OCI-M2 (cell line): ENCODE measurements around the gene ADI1.

Experiments used
- DNase-seq: peaks from one replicate; lab custom pipeline; 2025; ENCODE audit not compliant: unreplicated experiment; lab: John Stamatoyannopoulos, UW

The ADI1 gene

DNA sequence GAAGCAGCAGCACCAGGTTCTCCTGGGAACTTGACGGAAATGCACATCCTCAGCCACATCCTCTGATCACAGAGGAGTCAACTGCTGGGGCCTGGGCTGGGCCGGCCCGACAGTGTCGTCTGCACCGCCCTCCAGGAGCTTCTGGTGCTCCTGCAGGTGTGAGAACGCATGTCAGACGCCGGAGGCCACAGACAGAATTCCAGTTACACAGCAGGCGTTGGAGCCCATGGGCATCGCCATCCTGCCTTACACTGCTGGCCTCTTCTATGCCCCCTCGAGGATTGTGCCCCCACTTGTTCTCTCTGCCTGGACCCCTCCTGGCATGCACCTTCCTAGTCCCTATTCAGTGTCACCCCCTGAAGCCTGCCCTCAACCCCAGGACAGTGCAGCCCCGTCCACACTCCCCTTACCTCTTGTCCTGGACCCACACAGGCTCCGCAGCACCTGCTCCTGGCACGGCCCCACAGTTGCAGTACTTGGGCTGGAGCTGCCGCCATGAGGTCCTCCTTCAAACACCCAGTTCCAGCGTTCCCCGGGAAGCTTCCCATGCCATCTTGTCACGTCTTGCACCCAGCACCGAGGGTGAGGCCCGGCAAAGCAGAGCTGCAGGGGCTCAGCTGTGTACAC, 37.5 kb downstream of the ADI1 start:
- DNase-seq, result no peak

DNA sequence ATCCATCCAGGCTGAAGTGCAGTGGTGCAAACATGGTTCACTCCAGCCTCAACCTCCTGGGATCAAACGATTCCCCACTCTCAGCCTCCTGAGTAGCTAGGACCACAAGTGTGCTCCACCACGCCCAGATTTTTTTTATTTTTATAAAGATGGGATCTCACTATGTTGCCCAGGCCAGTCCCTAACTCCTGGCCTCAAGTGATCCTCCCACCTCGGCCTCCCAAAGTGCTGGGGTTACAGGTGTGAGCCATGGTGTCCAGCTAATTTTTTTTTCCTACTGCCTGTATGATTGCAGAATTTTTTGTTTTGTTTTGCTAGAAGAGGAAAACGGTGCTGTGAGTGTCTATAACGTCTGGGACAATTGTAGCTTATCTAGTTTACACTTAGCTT, 38.3 kb downstream of the ADI1 start:
- no peak for DNase-seq

DNA sequence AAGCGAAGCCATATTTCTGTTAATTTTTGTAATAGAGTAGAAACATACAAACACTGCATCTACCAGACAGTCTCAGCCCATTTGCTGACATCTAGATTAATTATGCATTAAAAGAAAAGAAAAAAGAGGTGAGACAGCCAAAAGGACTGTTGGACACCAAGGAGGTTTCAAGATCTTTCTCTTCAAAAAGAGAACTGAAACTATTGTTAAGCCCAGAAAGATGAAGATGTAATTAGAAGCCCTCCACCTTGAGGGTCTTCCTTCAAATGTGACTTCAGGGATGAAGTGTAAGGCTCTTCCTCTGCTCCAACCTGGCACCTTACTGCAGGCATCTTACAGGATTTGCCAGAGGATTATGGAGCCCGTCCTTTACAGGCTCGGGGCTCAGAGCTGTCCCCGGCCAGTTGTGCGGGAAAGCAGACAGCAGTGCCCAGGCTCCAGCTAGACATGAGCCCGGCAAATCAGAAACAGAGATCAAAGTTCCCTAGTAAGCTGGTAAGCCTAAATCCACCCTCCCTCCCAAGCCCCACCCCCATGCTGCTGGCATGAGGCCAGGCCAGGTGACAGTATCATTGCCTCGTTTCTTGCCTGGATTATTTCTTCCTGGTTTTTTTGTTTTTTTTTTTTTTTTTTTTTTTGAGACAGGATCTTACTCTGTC, 38.9 kb downstream of the ADI1 start:
- DNase-seq, result no peak

DNA sequence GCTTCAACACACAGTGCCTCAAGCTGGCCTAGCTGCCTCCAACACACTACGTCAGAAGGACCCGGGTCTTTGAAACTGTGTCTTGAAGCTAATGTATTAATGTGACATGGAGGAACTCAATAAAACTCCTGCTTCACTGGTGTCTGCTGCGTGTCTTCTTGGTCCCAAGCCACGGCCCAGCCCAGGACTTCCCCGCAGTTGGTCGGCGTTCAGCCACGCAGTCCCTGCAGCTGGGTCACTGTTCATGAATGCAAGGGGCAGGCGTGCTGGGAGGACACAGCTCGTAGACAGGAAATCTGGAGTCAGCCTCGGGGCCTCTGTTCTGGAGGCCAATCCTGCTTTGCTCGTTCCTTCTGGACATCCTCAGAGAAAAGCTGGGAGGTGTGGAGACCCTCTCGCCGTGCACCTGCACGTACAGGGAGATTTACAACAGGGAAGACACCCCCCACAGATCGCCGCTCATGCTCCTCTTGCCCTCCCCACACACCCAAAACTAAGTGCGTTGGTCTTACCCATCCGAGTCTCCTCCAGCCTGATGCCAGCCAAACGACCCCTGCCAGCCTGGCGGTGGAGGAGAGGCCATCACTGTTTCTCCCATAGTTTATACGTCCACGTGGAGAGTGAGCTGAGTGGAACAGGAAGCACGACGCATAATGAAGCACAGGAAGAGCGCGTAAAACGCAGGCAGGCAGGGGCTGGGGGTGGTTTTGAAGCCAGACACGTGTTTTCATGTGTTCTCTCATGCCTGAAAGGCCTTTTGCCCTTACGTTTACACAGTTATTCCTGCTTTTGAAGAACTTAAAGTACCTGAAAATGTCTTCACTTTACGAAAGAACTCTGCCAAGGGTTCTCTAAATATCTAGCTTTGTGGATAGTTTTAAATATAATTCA, 39.7 kb downstream of the ADI1 start:
- no peak for DNase-seq

DNA sequence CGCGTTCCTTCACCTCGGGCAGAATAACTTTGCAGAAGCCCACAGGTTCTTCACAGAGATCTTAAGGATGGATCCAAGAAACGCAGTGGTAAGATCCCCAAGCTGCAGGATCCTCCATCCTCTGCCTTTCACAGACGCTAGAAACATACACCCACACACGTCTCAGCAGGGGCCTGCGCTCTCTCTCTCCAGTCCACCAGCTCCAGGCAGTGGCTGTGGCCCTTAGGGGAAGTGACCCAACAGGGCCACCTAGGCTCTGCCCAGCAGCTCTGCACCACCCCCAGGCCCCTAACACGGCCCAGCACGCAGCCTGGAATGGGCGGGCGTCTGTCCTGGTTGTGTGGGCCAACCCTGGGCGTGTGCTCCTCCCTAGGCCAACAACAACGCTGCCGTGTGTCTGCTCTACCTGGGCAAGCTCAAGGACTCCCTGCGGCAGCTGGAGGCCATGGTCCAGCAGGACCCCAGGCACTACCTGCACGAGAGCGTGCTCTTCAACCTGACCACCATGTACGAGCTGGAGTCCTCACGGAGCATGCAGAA, 40.4 kb downstream of the ADI1 start:
- no peak for DNase-seq

DNA sequence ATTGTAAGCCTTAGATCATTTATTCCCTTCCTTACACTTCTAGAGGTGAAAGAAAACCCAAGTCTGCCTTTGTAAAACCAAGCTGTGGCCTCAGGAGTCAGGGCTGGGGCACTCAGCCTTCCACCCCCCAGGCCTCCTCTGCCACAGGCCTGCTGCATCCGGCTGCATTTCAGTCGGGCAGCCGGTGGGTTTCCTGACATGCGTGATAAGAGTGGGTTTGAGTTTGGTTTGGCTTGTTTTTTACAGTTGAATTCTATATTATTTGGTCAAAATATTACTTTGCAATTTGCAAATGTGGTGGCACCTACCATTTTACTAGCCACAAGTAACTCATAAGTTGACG, 42.4 kb downstream of the ADI1 start:
- DNase-seq, result no peak

DNA sequence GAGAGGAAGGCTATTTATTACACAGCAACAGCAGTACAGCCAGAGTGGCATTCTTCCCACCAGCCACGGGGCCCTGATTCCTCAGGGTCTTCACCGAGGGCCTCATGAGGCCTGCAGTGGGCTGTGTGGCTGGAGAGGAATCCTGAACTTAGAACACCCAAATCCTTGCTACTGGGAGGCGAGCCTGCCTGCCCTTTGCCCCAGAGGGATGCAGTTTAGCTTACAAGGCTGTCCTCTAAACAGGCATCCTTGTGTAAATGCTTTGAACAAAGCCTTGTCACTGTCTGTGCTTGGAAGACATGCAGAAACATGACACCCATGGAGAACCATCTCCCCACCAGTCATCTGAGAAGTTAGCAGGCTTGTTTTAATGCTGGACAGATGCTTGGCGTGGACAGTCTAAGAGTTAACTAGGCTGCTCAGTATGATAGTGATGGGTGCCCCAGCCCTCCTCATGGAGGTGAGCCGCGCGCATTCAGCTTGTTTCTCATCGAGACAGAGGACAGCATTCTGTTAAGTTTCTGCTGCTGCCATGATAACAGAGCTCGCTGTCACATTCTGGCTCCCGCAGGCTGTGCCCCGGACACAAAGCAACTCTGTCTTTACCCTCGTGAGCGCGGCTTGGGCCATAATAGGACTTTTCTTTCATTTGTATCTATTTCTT, 42.9 kb downstream of the ADI1 start:
- no peak for DNase-seq

DNA sequence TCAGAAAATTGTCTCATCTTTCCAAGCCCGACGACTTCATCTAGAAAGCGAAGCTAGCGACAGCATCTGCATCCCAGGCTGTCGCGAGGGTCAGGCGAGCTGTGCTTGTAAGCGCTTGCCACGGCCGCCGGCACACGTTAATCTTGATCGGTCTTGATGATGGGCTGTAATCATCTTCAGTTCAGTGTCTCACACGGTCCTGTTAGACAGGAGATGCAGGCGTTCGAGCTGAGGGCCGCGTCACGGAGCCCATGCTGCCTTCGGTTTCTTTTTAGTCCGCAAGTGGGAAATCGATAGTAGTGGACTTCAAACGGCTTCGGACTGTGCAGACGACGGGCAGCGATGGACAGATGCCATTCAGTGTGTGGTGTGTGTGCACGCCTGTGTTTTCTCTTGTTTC, 43.6 kb downstream of the ADI1 start:
- no peak for DNase-seq

DNA sequence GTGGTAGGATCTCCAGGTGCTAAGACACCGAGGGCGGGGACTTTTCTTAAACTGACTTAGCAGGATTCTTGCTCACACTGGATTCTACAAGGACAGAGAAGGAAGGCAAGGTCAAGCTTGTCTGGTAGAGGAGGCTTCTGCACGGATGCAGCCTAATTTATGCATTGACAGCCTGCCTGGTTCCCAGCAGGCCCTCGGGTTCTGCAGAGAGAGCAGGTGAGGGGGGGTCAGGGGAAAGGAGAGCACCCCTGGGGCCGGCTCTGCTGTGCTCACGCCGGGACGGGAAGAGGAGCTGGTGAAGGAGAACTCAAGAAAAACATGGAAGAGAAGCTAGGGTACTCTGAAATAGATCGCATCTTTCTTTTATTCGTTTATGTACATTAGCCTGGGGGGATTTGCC, 46.4 kb downstream of the ADI1 start:
- DNase-seq, result no peak

DNA sequence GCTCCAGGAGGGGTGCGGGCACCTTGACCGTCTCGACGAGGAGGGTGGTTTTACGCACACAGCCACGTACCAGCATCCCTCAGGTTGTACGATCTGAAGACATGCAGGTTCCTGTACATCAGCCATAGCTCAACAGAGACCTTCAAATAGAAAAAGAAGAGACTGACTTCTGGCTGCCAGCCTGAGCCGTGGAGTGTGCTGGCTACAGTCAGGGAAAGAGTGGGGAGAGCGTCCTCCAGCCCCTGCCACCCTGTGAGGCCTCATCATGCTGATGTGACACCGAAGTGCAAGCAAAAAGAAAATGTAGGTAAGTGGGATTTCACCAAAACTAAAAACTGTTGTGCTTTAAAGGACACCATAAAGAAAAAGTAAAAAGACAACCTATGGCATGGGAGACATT, 47.0 kb downstream of the ADI1 start:
- no peak for DNase-seq

DNA sequence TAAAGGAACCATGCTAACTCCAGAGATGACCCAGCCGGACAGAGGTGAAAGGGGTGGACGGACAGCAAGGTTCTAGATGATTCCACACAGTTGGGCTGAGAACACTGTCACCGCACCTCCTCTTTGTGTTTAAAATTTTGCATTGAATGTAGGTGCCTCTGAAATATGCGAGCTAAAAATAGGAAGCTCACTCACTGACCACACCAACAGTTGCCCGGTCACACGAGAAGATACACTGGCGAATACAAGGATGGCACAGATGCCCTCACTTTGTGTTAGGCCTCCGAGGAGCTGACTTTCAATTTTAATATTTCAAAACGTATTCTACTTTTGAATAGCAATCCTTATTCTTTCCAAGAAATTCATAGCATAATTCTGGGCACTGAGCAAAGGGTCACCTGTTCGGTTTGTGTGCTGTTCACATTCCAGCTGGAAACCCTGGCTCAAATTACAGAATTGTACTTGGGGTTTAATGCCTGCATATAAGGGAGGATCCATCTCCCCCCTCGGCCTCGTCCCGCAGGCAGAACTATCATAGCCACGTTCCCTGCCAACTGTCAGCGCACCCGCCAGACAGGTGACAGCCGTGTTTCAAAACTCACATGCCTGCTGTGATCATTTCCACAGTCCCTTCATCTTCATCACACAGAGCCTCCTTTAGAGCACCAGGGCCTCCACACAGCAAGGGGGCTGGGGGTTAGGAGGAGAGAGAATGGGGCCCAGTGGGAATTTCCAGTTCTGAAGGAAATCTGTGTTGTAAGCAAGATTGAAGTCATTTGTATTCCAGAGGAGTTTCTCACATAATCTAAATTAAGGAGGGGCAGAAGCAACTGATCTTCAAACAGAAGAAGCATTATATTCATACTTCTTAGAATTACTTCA, 48.2 kb downstream of the ADI1 start:
- DNase-seq, result no peak

DNA sequence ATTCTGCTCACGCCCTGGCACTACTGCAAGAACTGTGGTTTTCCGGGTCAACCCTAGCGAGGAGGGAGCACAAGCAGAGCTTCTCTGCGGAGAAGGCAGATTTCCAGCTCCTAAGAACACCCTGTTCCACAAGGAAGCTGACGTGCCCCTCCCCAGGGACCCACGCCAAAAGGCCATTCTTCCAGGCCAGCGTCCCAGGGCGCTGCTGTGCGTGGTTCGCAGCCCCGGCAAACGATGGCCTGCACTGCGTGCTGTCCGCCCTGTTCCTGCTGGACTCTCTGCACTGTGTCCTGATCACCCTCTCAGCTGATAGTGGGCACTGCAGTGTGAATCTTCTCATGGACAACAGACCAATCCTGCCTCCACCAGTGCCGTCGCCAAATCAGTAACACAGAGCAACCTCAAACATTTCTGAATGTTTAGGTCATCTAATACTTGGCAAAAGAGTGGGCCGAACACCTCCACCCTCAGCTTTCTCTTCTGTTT, 49.1 kb downstream of the ADI1 start:
- no peak for DNase-seq

DNA sequence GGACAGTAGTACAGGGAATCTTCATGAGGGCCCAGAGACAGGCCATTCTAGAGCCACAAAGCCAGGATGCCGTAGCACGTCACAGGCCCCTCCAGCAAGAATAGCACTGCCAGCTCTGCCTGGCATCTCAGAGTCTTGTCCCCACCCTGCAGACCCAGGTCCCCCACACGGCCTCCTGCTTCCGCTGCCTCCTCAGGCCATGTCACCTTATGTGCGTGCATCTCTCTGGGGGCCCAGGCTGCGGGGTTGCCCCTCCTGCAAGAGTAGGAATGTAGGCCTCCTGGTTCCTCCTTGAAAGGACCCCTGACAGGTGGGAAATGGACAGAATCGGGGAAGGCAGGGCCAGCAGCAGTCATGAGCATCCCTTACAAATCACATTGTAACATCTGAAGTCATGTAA, 49.8 kb downstream of the ADI1 start:
- DNase-seq, result no peak

DNA sequence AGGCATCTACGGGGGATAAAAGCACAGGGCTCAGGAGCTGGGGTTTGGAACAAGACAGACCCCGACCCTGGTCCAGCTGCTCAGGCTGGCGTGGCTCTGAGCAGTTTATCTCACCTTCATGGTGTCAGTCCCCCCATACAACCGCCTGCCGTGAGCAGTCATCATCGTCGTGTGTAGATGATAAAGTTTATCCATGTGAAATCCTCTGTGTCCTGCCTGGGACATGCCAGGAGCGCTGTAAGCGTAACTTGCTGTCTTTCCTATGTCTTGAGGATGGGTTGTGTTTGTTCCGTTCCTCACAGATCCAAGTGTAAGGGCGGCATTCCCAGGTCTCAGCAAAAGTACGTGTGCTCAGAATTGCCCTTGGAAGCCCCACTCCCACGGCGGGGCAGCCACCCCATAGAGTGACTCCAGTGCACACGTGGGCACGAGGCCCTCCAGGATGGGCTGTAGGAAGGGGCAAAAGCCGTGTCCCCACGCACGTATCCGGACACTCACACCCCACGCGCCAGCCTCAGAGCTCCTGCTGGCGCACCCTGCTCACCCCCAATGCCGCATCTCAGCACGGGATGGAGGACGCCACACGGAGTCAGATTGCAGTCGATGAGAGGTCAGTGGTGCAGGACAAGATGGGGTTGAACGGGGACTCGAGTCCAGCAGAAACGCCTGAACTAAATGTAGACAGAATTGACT, 50.9 kb downstream of the ADI1 start:
- no peak for DNase-seq

DNA sequence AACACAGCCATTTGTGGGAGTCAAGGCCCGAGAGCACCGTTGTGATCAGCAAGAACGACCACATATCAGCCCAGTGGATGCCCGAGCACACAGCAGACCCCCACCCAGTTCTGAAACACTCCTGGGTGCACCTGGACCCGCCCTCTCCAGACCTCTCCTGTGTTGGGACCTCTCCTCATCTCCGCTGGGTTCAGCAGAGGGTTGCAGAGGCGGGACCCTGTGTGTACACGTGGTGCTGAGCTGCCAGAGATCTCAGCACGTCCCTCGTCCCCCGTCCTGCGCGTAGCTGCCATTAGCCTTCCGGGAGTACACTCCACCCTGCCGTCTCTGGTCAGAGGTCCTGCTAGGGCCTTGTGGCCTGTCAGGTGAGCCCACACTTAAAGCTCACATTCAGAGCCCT, 51.7 kb downstream of the ADI1 start:
- no peak for DNase-seq

DNA sequence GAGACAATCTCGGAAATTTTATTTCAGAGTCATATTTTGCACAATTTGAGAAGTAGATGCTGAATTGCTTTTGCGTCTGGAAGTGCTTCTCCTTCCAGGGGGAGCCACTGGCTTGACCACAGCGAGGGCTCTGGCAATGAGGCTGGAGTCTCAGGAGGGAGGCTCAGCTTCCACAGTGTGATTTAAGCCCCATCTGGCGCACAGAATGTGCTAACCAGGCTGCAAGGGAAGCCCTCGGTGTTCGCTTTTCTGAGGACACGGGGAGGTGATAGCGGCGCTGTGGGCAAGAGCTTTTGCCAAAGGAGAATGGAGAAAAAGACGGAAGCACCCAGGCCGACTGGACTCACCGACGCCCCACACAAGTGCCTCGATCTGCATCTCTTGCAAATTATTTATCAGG, 52.4 kb downstream of the ADI1 start:
- DNase-seq, result no peak

DNA sequence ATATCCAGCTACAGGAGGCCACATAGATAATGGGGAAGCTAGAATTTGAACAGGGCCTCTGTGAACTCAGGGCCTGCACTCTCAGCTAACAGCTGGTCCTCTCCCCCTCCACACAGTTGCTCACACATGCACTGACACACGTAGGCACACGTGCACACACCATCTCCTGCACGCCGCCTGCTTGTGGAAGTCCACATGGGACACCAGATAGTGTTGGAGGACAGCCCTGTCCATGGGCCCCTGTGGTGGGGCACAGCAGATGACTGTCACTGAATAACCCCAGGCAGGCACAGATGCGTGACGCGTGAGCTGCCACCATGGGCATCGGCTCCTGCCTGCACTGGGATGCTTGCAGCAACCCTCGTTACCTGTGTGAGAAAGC, 52.9 kb downstream of the ADI1 start:
- no peak for DNase-seq

DNA sequence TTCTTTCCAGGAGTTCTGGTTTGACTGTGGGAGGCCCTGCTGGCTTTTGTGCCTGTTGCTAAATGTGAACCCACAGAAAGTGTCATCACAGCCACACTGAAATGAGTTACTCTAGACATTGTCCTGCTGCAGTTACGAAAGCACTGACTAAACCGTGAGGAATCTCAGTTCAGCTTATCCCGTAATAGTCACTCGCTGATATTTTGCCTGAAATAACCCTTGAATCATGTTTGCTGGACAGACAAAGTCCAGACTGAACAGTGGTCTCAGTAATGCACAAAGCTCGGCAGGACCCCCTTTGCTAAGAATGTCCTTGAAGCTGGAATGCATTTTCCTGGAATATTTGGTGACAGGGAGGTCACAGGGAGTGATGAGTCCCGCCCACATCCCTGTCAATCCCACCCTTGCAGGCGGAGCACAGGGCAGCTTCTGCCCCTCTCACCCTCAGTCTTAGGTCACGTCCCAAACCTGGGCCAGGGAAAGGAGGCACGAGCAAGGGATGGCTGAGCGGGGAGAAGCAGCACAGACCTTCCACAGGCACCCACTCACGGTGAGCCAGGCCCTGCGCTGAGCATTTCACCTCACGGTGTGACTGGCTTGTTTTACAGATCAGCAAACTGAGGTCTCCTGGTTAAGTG, 53.4 kb downstream of the ADI1 start:
- DNase-seq, result no peak

DNA sequence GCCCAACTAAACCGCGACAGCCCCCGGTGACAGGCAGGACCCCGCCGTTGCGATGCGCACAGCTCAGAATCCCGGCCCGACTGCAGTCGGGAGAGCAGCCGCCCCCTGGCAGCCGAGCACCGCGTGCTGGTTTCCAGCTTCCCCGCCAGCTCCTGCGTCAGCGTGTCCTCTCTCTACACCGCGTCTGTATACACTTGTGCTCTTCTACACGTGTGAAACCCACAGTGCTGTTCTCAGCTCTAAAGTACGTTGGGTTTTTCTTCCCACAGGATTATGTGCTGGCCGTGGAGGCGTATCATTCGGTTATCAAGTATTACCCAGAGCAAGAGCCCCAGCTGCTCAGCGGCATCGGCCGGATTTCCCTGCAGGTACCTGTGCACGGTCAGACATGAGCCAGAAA, 54.0 kb downstream of the ADI1 start:
- no peak for DNase-seq
